K562 (cell line): ENCODE measurements around the gene PPM1G. TPM values are rescaled to one million over a fixed set of nuclear protein-coding genes. Genes with fewer than 3 reads are reported as not detected.

ENCODE experiments used
- ETV1 ChIP-seq: fragments of 450-650 bp; conservative IDR thresholded peaks from 2 replicates; pipeline ENCODE4 v1.6.1; 2016; ENCODE audit warnings: missing genetic modification characterization, control low read depth, low read depth, missing compliant biosample characterization
- GATAD2B ChIP-seq: fragments of 450-650 bp; IDR thresholded peaks from 2 replicates; pipeline ENCODE4 v1.6.1; 2017; ENCODE audit warnings: mild to moderate bottlenecking, borderline replicate concordance
- HDAC3 ChIP-seq: fragments of 450-650 bp; IDR thresholded peaks from 2 replicates; pipeline ENCODE4 v1.6.1; 2018; ENCODE audit warnings: borderline replicate concordance, mild to moderate bottlenecking, moderate library complexity; ENCODE audit not compliant: partially characterized antibody
- KDM4B ChIP-seq, 2 experiments: fragments of 450-650 bp in 1 of 2; sonication (generic) in 1 of 2; IDR thresholded peaks; 2 replicates each; pipeline ENCODE4 v1.6.1; 2016 to 2017; ENCODE audit warnings: borderline replicate concordance in 2 of 2, antibody characterized with exemption in 1 of 2, low read depth in 1 of 2, mild to moderate bottlenecking in 1 of 2
- KLF6 ChIP-seq: fragments of 250-450 bp; sonication (Bioruptor Pico); IDR thresholded peaks from 2 replicates; pipeline ENCODE4 v1.4.0; 2020; ENCODE audit warnings: mild to moderate bottlenecking, moderate library complexity, borderline replicate concordance
- PCBP1 ChIP-seq: fragments of 200-400 bp; formaldehyde crosslinking; IDR thresholded peaks from 2 replicates; pipeline ENCODE4 v1.6.1; 2018; ENCODE audit warnings: mild to moderate bottlenecking, low read depth, low read length; ENCODE audit not compliant: poor library complexity, severe bottlenecking
- SP2 ChIP-seq: IDR thresholded peaks from 2 replicates; pipeline ENCODE4 v1.6.1; 2011; ENCODE audit warnings: mild to moderate bottlenecking, low read depth, low read length, moderate library complexity; ENCODE audit not compliant: poor library complexity, severe bottlenecking; ENCODE audit errors: extremely low read depth
- ZFX ChIP-seq: sonication (generic); formaldehyde crosslinking; IDR thresholded peaks from 2 replicates; pipeline ENCODE4 v1.8.0; 2022; ENCODE audit warnings: mild to moderate bottlenecking, missing genetic modification reagents, moderate library complexity
- ZNF121 ChIP-seq: sonication (generic); formaldehyde crosslinking; conservative IDR thresholded peaks from 2 replicates; pipeline ENCODE4 v1.8.0; 2022; ENCODE audit warnings: missing genetic modification reagents
- ZNF318 ChIP-seq, 2 experiments: fragments of 450-650 bp; IDR thresholded peaks; 2 replicates each; pipeline ENCODE4 v1.6.1; 2016; ENCODE audit warnings: mild to moderate bottlenecking in 2 of 2, borderline replicate concordance in 1 of 2, low read depth in 1 of 2, moderate library complexity in 1 of 2
- ZNF584 ChIP-seq: fragments of 200-800 bp; sonication (Bioruptor generic); IDR thresholded peaks from 2 replicates; pipeline ENCODE4 v1.6.1; 2016; ENCODE audit warnings: low read depth, mild to moderate bottlenecking, missing genetic modification characterization, missing compliant biosample characterization
- ZNF764 ChIP-seq: fragments of 250-450 bp; sonication (Bioruptor Pico); IDR thresholded peaks from 2 replicates; pipeline ENCODE4 v1.4.0; 2020; ENCODE audit warnings: low read depth, mild to moderate bottlenecking, moderate library complexity
- ZNF79 ChIP-seq: fragments of 250-450 bp; sonication (Bioruptor Pico); IDR thresholded peaks from 2 replicates; pipeline ENCODE4 v1.4.0; 2020; ENCODE audit warnings: low read depth, mild to moderate bottlenecking, moderate library complexity
- polyA plus RNA-seq, 8 experiments: library from polyadenylated mRNA; depleted of rRNA in 4 of 8; stranded (reverse) in 5 of 8; unstranded in 3 of 8; fragments of >200 nt; fragmentation: Nextera tagmentation in 2 of 8; fragmentation: Illumina TruSeq in 1 of 8; extraction: Ambion mirVana in 2 of 8; extraction: Trizol in 1 of 8; gene quantifications; 2 replicates each; pipeline versions ENCODE4 v1.2.1 to v1.2.3, GENCODE V29; 2011 to 2014; ENCODE audit warnings: inconsistent platforms in 1 of 8, missing spikeins in 1 of 8
- total RNA-seq, 7 experiments: library from RNA; depleted of rRNA in 6 of 7; stranded (reverse); fragments of >200 nt in 6 of 7; fragmentation: Illumina TruSeq in 2 of 7; extraction: Trizol in 2 of 7; gene quantifications; 2 replicates each; pipeline versions ENCODE4 v1.2.1 to v1.2.3, GENCODE V29; 2011 to 2021; ENCODE audit warnings: low replicate concordance in 1 of 7
- TF ChIP-seq, protein P1 (sequence below), 2 experiments: fragments of 450-650 bp; IDR thresholded peaks; 2 replicates each; pipeline ENCODE4 v1.6.1; 2016
- TF ChIP-seq, protein P2 (sequence below), 2 experiments: fragments of 250-450 bp in 1 of 2; fragments of 450-650 bp in 1 of 2; sonication (Bioruptor Pico) in 1 of 2; IDR thresholded peaks; 2 replicates each; pipeline versions ENCODE4 v1.6.1 to v1.8.0; 2016 to 2021; ENCODE audit warnings: mild to moderate bottlenecking in 2 of 2, moderate library complexity in 2 of 2, missing compliant biosample characterization in 1 of 2, missing genetic modification characterization in 1 of 2

PPM1G gene
- total and polyA plus RNA-seq, 9 of the 15 experiments (the other 6 are each of a cell fraction or from before 2014, with no cell fraction given): 61.7 to 230 (median 153) TPM

DNA sequence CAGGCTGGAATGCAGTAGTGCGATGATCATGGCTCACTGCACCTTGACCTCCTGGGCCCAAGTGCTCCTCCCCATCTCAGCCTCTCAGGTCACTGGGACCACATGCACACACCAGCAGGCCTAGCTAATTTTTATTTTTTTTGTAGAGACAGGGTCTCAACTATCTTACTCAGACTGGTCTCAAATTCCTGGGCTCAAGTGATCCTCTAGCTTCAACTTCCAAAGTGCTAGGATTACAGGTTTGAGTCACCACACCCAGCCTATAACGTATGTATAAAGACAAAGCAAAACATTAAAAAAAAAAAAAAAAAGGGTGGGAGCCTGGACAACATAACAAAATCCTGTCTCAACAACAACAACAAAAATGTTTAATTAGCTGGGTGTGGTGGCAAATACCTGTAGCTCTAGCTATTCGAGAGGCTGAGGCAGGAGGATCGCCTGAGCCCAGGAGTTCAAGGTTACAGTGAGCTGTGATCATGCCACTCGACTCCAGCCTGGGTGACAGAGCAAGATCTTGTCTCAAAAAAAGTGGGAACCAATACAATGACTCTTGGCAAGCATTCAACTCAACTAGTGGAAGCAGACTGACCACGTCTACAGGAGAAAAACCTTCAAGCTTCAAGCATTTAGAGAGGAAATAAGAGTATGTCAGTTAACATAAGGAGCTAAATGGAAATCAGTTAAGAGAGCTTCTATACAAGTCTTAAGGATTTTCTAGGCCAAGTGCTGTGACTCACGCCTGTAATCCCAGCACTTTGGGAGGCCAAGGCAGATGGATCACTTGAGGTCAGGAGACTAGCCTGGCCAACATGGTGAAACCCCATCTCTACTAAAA is 55.4 kb downstream of the PPM1G start (continued):
- TF ChIP-seq ZNF318 (IDR thresholded peaks at IDR 0.05; ENCODE audit: borderline replicate concordance in 1 of 2, low read depth in 1 of 2) (no peak), SP2 (no peak), PCBP1 (no peak), ZNF764 (CRISPR knock-in tag) (no peak), HDAC3 (no peak), KLF6 (CRISPR knock-in tag) (no peak), ETV1 (tag) (no peak), ZNF121 (CRISPR knock-in tag) (no peak), ZNF584 (CRISPR knock-in tag) (no peak), ZNF79 (CRISPR knock-in tag) (no peak), ZFX (CRISPR knock-in tag) (peak; percentile 5; the same call in 1 of the 2 replicates), GATAD2B (no peak), KDM4B (IDR thresholded peaks at IDR 0.05; ENCODE audit: borderline replicate concordance in 2 of 2, low read depth in 1 of 2) (no peak)
- TF ChIP-seq, protein P1, sequence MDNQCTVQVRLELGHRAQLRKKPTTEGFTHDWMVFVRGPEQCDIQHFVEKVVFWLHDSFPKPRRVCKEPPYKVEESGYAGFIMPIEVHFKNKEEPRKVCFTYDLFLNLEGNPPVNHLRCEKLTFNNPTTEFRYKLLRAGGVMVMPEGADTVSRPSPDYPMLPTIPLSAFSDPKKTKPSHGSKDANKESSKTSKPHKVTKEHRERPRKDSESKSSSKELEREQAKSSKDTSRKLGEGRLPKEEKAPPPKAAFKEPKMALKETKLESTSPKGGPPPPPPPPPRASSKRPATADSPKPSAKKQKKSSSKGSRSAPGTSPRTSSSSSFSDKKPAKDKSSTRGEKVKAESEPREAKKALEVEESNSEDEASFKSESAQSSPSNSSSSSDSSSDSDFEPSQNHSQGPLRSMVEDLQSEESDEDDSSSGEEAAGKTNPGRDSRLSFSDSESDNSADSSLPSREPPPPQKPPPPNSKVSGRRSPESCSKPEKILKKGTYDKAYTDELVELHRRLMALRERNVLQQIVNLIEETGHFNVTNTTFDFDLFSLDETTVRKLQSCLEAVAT (IDR thresholded peaks at IDR 0.05): peak in 1 of 2 experiments; percentile 58; a peak in 1 of 4 replicates
- TF ChIP-seq, protein P2, sequence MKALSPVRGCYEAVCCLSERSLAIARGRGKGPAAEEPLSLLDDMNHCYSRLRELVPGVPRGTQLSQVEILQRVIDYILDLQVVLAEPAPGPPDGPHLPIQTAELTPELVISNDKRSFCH (CRISPR knock-in tag; IDR thresholded peaks at IDR 0.05): no peak
- TF ChIP-seq, protein P2 (tag; IDR thresholded peaks at IDR 0.05): no peak
